H1 (cell line): ENCODE data around the gene SLC7A9.

Experiments
- BRCA1 ChIP-seq: IDR thresholded peaks from 2 replicates; pipeline ENCODE4 v1.6.1; 2012; ENCODE audit warnings: low read depth, low read length, improper control_type of control experiment
- CHD2 ChIP-seq: IDR thresholded peaks from 2 replicates; pipeline ENCODE4 v1.6.1; 2012; ENCODE audit warnings: low read length, improper control_type of control experiment
- CREB1 ChIP-seq: IDR thresholded peaks from 2 replicates; pipeline ENCODE4 v1.6.1; 2012; ENCODE audit warnings: inconsistent platforms
- CTCF ChIP-seq, 3 experiments: IDR thresholded peaks; 1 replicate in 2 of 3; 2 replicates in 1 of 3; pipeline versions ENCODE4 v1.5.1 to v1.6.1; 2011; ENCODE audit warnings: low read length in 3 of 3, mild to moderate bottlenecking in 3 of 3, inconsistent platforms in 2 of 3, low read depth in 1 of 3, moderate library complexity in 1 of 3; ENCODE audit not compliant: insufficient read depth in 1 of 3; ENCODE audit errors: control extremely low read depth in 1 of 3
- E2F6 ChIP-seq: IDR thresholded peaks from 2 replicates; pipeline ENCODE4 v1.6.1; 2012; ENCODE audit warnings: inconsistent platforms
- PHF8 ChIP-seq: fragments of 200-600 bp; sonication (generic); conservative IDR thresholded peaks from 2 replicates; pipeline ENCODE4 v1.7.1; 2012; ENCODE audit warnings: low read depth, mild to moderate bottlenecking, inconsistent platforms, low read length, moderate library complexity
- POLR2AphosphoS5 ChIP-seq: IDR thresholded peaks from 2 replicates; pipeline ENCODE4 v1.6.1; 2011; ENCODE audit warnings: low read depth, low read length
- SP2 ChIP-seq: IDR thresholded peaks from 2 replicates; pipeline ENCODE4 v1.6.1; 2012; ENCODE audit warnings: mild to moderate bottlenecking, low read length, inconsistent platforms
- TEAD4 ChIP-seq: IDR thresholded peaks from 2 replicates; pipeline ENCODE4 v1.6.1; 2012; ENCODE audit warnings: low read depth, low read length, inconsistent platforms, mixed read lengths
- YY1 ChIP-seq: IDR thresholded peaks from 2 replicates; pipeline ENCODE4 v1.6.1; 2011; ENCODE audit warnings: low read depth, mild to moderate bottlenecking, low read length

- no peak for TF ChIP-seq CREB1
- TF ChIP-seq CTCF (IDR thresholded peaks at IDR 0.05; ENCODE audit: control extremely low read depth in 1 of 3, insufficient read depth in 1 of 3, low read depth in 1 of 3, low read length in 3 of 3), result no peak
- TF ChIP-seq PHF8, result no peak
- TF ChIP-seq BRCA1, result no peak
- no peak for TF ChIP-seq TEAD4
- no peak for TF ChIP-seq YY1
- no peak for TF ChIP-seq POLR2AphosphoS5
- no peak for TF ChIP-seq CHD2
- TF ChIP-seq E2F6, result no peak
- no peak for TF ChIP-seq SP2
Measured at GRCh38 chr19:32876236-32876918, 6.8 kb upstream of the SLC7A9 start.
